ENCODE results near the gene PAPPA2.
"Not testable (repeated sequence)": the region's sequence is repeated elsewhere in the genome, so short reads cannot be mapped to it uniquely, and the experiment has no call there.

Gene PAPPA2

DNA sequence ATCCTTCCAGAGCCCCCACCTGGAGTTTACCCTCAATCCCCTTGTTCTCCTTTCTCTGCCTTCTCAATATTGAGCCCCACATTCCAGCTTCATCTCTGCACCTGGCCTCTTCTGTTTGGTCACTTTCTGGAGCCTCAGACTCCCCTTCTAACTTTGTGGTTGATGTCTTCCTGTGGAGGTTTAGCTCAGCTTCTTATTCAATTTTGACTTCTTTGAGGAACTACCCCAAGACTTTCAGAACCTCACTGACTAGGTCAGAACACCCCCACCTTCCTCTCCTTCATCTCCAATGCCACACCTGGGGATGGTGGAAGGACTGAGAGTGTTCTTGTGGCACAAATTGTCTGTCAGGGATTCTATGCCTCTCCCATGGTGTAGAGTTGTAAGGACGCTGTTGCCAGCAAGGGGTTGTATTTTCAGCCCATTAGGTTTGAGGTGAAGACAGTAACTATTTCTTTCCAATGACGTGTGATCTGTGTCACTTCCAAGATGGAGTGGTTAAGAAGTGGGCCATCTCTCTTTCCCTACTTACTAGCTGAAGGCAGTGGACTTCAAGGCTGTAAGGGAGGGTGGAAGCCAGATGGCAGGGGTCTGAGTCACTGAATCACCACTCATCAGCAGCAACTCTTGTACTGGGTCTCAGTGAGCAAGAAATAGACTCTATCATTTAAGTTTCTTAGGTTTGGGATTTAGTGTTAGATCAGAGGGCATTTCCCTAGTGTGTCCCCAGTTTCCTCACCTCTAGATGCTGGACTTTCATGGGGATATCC lies 80.6 kb downstream of the PAPPA2 start:
- no peak for DNase-seq
- in situ Hi-C loops (cut with HindIII; ENCODE audit: low pct_ligation_motif_present, low pct_unique_long_range_greater_than_20kb, low sequenced_read_pairs) = no loop called here

DNA sequence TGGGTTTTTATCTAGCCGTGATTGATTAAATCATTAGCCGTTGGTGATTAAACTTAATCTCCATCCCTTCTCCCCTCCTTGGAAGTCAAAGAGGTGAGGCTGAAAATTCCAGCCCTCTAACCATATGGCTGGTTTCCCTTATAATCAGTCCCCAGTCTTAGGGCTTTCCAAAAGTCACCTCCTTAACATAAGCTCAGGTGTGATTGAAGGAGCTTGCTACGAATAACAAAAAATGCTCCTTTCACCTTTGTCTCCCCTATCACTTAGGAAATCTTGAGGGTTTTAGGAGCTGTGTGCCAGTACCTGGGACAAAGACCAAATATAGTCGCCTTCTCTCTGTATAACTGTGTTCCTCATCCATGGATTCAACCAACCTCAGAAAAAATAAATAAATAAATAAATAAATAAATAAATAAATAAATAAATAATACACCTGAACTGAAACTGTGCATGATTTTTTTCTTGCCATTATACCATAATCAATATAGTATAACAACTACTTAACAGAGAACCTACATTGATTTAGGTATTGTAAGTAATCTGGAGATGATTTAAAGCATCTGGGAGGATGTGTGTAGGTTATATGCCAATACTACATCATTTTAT lies 82.2 kb downstream of the PAPPA2 start:
- no peak for DNase-seq
- in situ Hi-C loops (cut with HindIII; ENCODE audit: low pct_ligation_motif_present, low pct_unique_long_range_greater_than_20kb, low sequenced_read_pairs) = no loop called here

DNA sequence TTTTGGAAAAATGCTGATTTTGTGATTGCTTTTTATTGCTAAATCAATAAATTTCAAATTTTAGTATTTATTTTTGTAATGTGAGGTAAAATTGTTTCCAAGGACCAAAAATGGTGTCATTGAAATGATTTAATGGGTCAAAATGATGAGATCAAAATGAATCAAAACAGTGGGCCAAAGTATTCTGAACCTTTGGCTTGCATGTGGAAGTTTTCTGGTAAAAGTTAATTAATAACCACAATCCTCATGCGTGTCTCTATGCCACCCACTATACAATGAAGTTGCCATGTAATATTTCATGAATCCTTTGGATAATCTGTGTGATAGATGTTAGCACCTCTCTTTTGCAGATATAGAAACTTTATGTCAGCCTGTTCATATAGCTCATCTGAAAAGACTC lies 83.8 kb downstream of the PAPPA2 start:
- DNase-seq = no peak

DNA sequence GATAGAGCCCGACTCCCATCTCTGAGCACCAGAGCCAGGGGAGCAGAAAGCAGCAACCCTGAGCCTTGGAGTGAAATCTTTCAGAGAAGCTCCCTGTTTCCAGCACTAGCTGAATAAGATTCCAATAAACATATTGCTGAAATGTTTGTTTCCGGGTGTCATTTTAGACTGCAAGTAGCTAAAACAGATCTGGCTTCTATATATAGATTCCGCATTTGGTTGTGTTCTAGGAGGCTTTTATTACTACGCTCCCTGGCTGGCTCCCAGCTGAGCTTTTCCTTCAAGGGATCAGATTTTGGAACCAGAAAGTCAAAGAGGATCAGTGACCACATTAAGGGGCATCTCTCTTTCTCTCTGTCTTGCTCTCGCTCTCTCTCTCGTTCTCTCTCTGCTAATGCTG lies 88.2 kb downstream of the PAPPA2 start:
- in situ Hi-C loops (cut with HindIII; ENCODE audit: low pct_ligation_motif_present, low pct_unique_long_range_greater_than_20kb, low sequenced_read_pairs) = no loop called here
- no peak for DNase-seq

More for the DNA sequence above, 83.8 kb downstream of the PAPPA2 start:
- in situ Hi-C loops (cut with HindIII; ENCODE audit: low pct_ligation_motif_present, low pct_unique_long_range_greater_than_20kb, low sequenced_read_pairs) = no loop called here

GRCh38 chr1:176552217-176552991 lies 89.4 kb downstream of the PAPPA2 start:
- no peak for DNase-seq
- in situ Hi-C loops (cut with HindIII; ENCODE audit: low pct_ligation_motif_present, low pct_unique_long_range_greater_than_20kb, low sequenced_read_pairs) = no loop called here

DNA sequence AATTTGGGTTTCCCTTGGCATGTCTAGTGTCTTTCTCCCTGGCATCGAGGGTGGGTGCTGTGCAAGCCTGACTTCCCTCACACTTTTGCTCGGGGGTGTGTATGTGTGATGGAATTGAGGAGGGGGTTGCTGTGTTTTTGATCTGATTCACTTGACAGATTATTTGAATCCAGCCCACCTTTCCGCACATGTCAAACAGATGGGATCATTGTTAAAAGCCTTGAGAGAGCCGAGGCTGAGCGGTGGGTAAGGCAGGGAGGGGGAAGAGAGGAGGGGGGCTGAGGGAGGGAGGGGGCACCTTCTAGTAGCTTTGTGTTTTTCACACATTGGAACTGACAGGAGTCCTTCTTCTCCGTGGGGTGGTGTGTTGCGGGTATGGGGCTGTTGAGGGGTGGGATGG lies 90.0 kb downstream of the PAPPA2 start:
- no peak for DNase-seq
- in situ Hi-C loops (cut with HindIII; ENCODE audit: low pct_ligation_motif_present, low pct_unique_long_range_greater_than_20kb, low sequenced_read_pairs) = no loop called here

GRCh38 chr1:176556288-176556687 lies 93.3 kb downstream of the PAPPA2 start:
- in situ Hi-C loops (cut with HindIII; ENCODE audit: low pct_ligation_motif_present, low pct_unique_long_range_greater_than_20kb, low sequenced_read_pairs) = no loop called here
- DNase-seq = no peak

DNA sequence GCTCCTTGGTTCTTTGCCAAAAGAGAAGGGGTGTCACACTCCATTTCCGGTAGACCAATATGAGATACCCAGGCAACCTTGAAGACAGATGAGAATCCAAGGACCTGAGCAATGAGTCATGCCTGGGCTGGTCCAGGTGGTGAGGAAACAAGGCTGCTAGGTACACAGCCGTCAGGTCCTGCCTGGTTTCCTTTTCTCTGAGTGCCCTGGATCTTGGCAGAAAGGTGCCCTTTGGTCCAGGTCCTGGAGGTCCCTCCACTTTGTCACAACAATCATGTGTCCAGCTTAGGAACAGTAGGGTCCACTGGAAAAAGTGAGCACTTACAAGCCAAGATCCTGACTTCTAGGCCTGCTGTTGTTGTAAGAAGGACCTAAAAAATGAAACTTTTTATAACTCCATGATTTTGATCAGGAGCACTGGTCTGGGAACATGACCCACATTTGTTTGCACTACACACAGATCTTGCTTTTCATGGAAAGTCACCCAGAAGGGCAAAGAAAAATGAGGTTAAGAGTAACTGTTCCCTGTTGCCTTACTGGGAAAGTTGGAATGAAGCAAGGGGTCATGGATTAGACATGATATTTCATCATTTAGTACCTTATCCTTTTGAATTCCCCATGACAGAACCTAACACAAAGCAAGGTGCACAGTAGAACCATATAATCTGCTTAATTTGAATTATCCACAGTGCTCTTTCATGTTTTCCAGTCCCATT lies 94.7 kb downstream of the PAPPA2 start:
- in situ Hi-C loops (cut with HindIII; ENCODE audit: low pct_ligation_motif_present, low pct_unique_long_range_greater_than_20kb, low sequenced_read_pairs) = no loop called here
- no peak for DNase-seq

DNA sequence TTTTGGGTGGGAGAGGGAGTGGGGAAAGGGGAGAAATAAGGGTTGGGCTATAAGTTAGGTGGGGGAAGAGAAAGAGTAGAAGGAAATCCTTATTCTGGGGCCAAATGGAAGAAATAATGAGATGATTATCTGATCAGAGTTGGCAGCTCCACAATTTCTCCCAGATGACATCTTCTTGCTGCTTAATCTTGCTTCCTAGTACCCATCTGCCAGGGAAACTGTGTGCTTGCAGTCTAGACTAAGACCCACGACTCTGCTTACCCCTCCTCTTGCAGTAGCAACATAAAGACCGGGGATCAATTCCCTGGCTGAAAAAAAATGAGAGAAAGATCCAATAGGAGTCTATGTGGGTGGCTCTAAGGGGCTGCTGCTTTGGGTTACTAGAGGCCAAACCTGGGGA lies 95.6 kb downstream of the PAPPA2 start:
- no peak for DNase-seq
- in situ Hi-C loops (cut with HindIII; ENCODE audit: low pct_ligation_motif_present, low pct_unique_long_range_greater_than_20kb, low sequenced_read_pairs) = no loop called here

DNA sequence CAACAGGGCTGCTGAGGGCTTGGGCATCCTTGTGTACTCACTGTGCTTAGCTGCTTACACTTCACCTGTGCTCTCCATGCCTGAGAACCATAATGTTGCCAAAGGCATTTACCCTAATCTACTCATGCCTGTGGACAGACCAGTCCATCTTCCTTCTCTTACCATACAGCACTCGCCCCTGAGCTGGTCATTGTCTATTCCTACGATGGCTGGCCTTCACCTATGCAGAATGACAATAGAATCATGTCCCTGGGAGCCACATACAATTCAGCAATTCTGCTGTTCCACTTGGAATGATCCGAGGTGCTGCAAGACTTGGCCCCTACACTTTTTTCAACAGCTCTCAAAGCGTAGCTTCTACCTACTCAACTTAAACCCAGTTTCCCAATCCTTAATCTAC lies 96.5 kb downstream of the PAPPA2 start:
- in situ Hi-C loops (cut with HindIII; ENCODE audit: low pct_ligation_motif_present, low pct_unique_long_range_greater_than_20kb, low sequenced_read_pairs) = no loop called here
- DNase-seq = no peak

DNA sequence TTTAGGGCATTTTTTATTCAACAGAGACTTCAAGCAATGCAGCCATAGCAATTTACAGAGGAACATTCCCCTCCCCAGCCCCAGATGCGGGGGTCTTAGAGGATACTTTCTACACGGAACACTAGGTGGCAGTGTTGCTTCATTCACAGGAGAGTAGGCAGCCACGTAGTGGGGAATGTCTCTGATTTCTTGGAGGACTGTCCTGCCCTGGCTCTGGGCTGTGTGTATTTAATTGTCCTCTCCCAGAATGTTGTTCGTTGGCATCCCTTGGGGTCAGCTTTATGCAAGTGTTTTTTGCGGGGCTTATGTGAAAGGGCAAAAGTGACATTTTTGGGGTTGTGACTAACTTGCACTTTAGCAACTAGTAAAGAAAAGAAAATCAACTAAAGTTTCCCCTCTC lies 96.9 kb downstream of the PAPPA2 start:
- DNase-seq = peak; percentile 65
- in situ Hi-C loops (cut with HindIII; ENCODE audit: low pct_ligation_motif_present, low pct_unique_long_range_greater_than_20kb, low sequenced_read_pairs) = no loop called here

GRCh38 chr1:176560681-176561080 lies 97.7 kb downstream of the PAPPA2 start:
- DNase-seq = no peak

GRCh38 chr1:176561761-176562160 lies 98.8 kb downstream of the PAPPA2 start:
- in situ Hi-C loops (cut with HindIII; ENCODE audit: low pct_ligation_motif_present, low pct_unique_long_range_greater_than_20kb, low sequenced_read_pairs); DNase-seq: not testable (repeated sequence)

More at GRCh38 chr1:176560681-176561080, 97.7 kb downstream of the PAPPA2 start:
- in situ Hi-C loops (cut with HindIII; ENCODE audit: low pct_ligation_motif_present, low pct_unique_long_range_greater_than_20kb, low sequenced_read_pairs) = no loop called here

- no peak for DNase-seq
- in situ Hi-C loops (cut with HindIII; ENCODE audit: low pct_ligation_motif_present, low pct_unique_long_range_greater_than_20kb, low sequenced_read_pairs) = no loop called here
These were observed 103.3 kb downstream of the PAPPA2 start for GRCh38 chr1:176566004-176566975.

DNA sequence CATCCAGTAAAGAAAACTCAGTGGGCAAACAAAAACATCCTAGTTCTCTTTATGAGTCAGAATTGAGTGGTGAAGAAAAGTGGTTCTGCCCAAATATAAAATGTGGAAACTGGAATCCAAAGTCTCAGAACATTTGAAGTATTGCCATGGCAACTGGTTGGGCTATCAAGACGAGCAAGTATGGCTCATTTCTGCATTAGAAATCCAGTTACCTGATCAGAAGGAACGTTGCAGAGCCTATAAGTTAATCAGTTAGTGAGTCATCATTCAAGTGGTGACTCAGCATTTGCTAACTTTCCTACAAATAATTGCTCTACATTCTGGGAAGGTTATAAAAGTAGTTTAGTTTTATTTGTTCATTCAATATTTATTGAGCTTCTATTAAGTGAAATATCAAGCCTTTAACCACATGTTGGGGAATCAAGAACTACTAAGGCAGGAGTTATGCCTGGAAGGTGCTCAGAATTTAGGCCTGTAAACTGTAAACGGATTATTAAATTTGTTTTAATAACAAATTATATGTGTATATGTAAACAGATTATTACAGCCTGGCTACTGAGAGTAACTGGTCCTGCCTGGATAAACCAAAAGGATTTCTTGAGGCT lies 104.3 kb downstream of the PAPPA2 start:
- in situ Hi-C loops (cut with HindIII; ENCODE audit: low pct_ligation_motif_present, low pct_unique_long_range_greater_than_20kb, low sequenced_read_pairs) = no loop called here
- peak; percentile 34 for DNase-seq

DNA sequence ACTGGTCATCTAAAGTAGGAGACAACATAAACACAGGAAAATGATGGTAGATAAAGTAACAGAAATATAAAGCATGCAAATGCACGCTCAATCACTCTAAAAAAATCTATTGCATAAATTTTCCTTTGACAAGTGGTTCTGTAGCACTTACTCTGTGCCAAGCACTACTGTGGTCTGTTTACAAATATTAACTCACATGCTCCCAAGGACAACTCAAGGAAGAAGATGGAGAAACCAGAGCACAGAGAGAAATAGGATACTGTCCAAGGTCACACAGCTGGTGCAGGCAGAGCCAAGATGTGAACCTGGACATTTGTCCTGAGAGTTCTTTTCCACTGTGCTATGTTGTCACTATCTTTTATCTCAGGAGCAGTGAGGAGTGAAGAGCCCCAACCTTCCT lies 105.2 kb downstream of the PAPPA2 start:
- no peak for DNase-seq

GRCh38 chr1:176574756-176575155 lies 111.8 kb downstream of the PAPPA2 start:
- no peak for DNase-seq
- in situ Hi-C loops (cut with HindIII; ENCODE audit: low pct_ligation_motif_present, low pct_unique_long_range_greater_than_20kb, low sequenced_read_pairs) = no loop called here

More for the DNA sequence above, 105.2 kb downstream of the PAPPA2 start:
- in situ Hi-C loops (cut with HindIII; ENCODE audit: low pct_ligation_motif_present, low pct_unique_long_range_greater_than_20kb, low sequenced_read_pairs) = no loop called here
